GM12801 (cell line): Measurements from ENCODE around the gene ATP6V1B1.

Experiments
- CTCF ChIP-seq: IDR thresholded peaks from one replicate; pipeline ENCODE4 v1.5.1; 2011; ENCODE audit warnings: control low read depth; ENCODE audit not compliant: insufficient read length; ENCODE audit errors: extremely low read depth

ATP6V1B1 gene

GRCh38 chr2:70975237-70975636 lies 39.5 kb downstream of the ATP6V1B1 start:
- TF ChIP-seq CTCF: no peak

GRCh38 chr2:70977605-70978205 lies 42.0 kb downstream of the ATP6V1B1 start:
- no peak for TF ChIP-seq CTCF

GRCh38 chr2:70978341-70979179 lies 42.9 kb downstream of the ATP6V1B1 start, which contains the start of gene ANKRD53:
ANKRD53 (plus strand) TSS chr2:70978630; CDS start chr2:70978646, 16 bp downstream.
- TF ChIP-seq CTCF: no peak

- TF ChIP-seq CTCF: no peak
Observed at GRCh38 chr2:70979180-70979488, 43.4 kb downstream of the ATP6V1B1 start.

- TF ChIP-seq CTCF: no peak
Observed at GRCh38 chr2:70979626-70980025, 43.9 kb downstream of the ATP6V1B1 start.

GRCh38 chr2:70981421-70981820 lies 45.7 kb downstream of the ATP6V1B1 start:
- TF ChIP-seq CTCF: no peak

GRCh38 chr2:70981866-70982810 lies 46.4 kb downstream of the ATP6V1B1 start:
- no peak for TF ChIP-seq CTCF
